Immature natural killer cell (primary cell): Measurements from ENCODE around the gene MAML3. TPM values are rescaled to one million over a fixed set of nuclear protein-coding genes. Genes with fewer than 3 reads are reported as not detected.
A peak's percentile ranks its signal among the peaks of the same experiment; 100 is the strongest.

ENCODE experiments used
- DNase-seq, 3 donors: peaks; one replicate each; pipeline ENCODE4 v3.0.0; 2022; ENCODE audit warnings: mixed read lengths in 1 of 3
- H3K27ac Mint-ChIP-seq, 6 donors: one replicate each; pipeline ENCODE4 v1.8.0; 2020; ENCODE audit warnings: mixed read lengths in 6 of 6, mild to moderate bottlenecking in 5 of 6, inconsistent platforms in 4 of 6, moderate library complexity in 3 of 6
- H3K27me3 Mint-ChIP-seq, 3 donors: one replicate each; pipeline ENCODE4 v1.8.0; 2020 to 2021; ENCODE audit warnings: low read depth in 3 of 3, mild to moderate bottlenecking in 3 of 3, mixed read lengths in 3 of 3, moderate library complexity in 3 of 3, inconsistent platforms in 1 of 3
- H3K36me3 Mint-ChIP-seq, 3 donors: one replicate each; pipeline ENCODE4 v1.8.0; 2020; ENCODE audit warnings: mixed read lengths in 3 of 3, inconsistent platforms in 2 of 3, mild to moderate bottlenecking in 2 of 3
- H3K4me1 Mint-ChIP-seq, 2 donors: one replicate each; pipeline ENCODE4 v1.8.0; 2020; ENCODE audit warnings: inconsistent platforms in 2 of 2, mild to moderate bottlenecking in 2 of 2, mixed read lengths in 2 of 2, moderate library complexity in 1 of 2
- H3K4me3 Mint-ChIP-seq, 5 donors: one replicate each; pipeline ENCODE4 v1.8.0; 2020; ENCODE audit warnings: mild to moderate bottlenecking in 5 of 5, mixed read lengths in 5 of 5, inconsistent platforms in 3 of 5, moderate library complexity in 3 of 5
- H3K9me3 Mint-ChIP-seq, 6 donors: one replicate each; pipeline ENCODE4 v1.8.0; 2020; ENCODE audit warnings: mild to moderate bottlenecking in 6 of 6, mixed read lengths in 6 of 6, inconsistent platforms in 4 of 6, moderate library complexity in 3 of 6
- polyA plus RNA-seq, 3 donors: library from polyadenylated mRNA; unstranded; fragments of 300-500 nt; fragmentation: Illumina TruSeq; gene quantifications; one replicate each; pipeline ENCODE4 v1.2.3, GENCODE V29; 2021

The MAML3 gene
- polyA plus RNA-seq, 3 donors from 2014 or later = 0.41 to 1.2 TPM; not detected in 1

DNA sequence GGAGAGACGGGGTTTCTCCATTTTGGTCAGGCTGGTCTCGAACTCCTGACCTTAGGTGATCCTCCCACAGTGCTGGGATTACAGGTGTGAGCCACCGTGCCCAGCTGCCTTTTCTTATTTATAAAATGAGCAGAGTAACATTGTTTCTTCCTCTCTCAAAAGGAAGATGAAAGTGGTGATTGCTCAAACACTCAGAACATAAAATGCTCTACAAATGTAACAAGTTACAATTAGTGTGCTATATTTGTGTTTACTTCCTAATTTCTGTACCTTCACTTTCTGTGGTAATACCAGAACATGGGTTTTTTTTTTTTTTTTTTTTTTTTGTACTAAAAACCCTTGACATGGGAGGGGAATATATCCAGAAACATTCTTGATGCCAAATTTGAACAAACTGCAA, 290.5 kb downstream of the MAML3 start:
- no peak for DNase-seq
- no peaks in the 10 kb centered on the region for H3K9me3 Mint-ChIP-seq
- peaks cover 0 to 3% (median 0%) of the 10 kb centered on the region in 3 donors for H3K36me3 Mint-ChIP-seq
- peaks cover 0 to 2% (median 1%) of the 10 kb centered on the region in 3 donors for H3K27me3 Mint-ChIP-seq
- H3K4me1 Mint-ChIP-seq = peaks cover 2 to 4% of the 10 kb centered on the region in 2 donors
- H3K4me3 Mint-ChIP-seq = no peak overlapping the region
- no peak overlapping the region for H3K27ac Mint-ChIP-seq

DNA sequence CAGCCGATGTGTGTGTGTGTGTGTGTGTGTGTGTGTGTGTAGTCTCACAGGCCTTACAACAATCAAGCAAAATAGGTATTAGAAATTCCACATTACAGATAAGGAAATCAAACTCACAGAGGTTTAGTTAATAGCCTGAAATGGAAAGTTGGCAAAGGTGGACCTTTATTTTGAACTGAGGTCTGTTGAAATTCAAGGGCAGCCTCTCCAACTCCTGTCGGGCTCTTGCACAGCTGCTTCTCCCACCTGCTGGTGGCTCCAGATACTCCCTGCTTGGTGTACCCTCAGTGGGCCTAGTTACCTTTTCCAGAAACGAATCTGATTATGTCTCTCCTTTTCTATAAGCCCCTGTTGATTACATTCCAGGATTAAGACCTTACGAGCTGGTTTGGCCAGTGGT, 292.5 kb downstream of the MAML3 start:
- DNase-seq = no peak
- Mint-ChIP-seq H3K4me1 (peaks cover 21 to 24% of the 10 kb centered on the region in 2 donors), H3K36me3 (peaks cover 0 to 3% (median 0%) of the 10 kb centered on the region in 3 donors), H3K9me3 (no peaks in the 10 kb centered on the region), H3K4me3 (no peak overlapping the region), H3K27ac (no peak overlapping the region), H3K27me3 (peaks cover 1 to 4% (median 2%) of the 10 kb centered on the region in 3 donors)

DNA sequence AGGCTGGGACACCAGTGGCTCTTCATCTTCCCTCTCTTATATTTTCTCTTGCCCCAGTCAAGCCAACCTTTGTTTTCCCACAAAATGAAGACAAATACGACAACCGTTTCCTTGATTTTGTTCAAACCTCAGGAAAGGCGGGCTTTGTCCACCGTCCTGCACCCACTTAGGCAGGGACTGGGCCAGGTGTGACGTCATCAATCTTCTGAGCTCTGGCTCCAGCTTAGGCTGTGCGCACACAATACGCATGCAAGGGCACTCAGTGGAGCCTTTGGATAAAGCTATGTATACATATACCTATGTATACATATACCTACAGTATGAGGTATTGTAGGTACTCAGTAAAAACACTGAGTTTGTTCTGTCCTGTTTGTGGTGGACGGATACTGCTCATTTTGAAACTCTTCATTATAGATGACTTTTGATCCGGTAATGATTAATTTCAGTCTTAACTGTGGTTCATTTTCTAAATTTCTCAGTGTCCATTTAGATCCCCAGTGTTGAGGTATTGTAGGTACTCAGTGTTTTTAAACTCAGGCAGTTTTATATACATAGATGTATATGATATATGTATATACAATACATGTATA, 293.5 kb downstream of the MAML3 start:
- Mint-ChIP-seq H3K27me3 (peaks cover 1 to 4% (median 3%) of the 10 kb centered on the region in 3 donors), H3K36me3 (peaks cover 0 to 3% (median 0%) of the 10 kb centered on the region in 3 donors), H3K4me3 (no peak overlapping the region), H3K9me3 (no peaks in the 10 kb centered on the region), H3K27ac (peak overlapping the region in 1 of 6 donors; percentile 3), H3K4me1 (peaks cover 28 to 34% of the 10 kb centered on the region in 2 donors)
- no peak for DNase-seq

DNA sequence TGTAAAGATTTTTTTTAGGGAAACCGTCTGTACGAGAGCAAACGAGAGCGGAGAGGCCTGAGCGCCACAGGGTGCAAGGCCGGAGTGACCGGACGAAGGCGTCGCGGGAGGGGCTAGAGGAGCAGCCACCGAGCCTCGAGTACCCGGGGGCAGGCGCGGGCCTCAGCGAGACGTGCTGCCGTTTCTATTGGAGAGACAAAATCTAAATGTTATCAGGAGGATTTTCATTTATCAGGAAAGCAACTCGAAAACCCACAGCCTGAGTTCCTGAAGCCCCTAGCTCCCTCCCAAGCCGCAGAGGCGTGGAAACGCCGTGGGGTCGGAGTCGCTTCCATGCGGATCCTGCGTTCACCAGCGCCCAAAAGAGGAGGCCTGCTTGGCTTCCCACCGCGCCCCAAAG, 294.1 kb downstream of the MAML3 start:
- Mint-ChIP-seq H3K4me1 (peaks cover 28 to 34% of the 10 kb centered on the region in 2 donors), H3K4me3 (no peak overlapping the region), H3K27ac (no peak overlapping the region), H3K36me3 (no peaks in the 10 kb centered on the region), H3K27me3 (peaks cover 1 to 4% (median 3%) of the 10 kb centered on the region in 3 donors), H3K9me3 (no peaks in the 10 kb centered on the region)
- no peak for DNase-seq

DNA sequence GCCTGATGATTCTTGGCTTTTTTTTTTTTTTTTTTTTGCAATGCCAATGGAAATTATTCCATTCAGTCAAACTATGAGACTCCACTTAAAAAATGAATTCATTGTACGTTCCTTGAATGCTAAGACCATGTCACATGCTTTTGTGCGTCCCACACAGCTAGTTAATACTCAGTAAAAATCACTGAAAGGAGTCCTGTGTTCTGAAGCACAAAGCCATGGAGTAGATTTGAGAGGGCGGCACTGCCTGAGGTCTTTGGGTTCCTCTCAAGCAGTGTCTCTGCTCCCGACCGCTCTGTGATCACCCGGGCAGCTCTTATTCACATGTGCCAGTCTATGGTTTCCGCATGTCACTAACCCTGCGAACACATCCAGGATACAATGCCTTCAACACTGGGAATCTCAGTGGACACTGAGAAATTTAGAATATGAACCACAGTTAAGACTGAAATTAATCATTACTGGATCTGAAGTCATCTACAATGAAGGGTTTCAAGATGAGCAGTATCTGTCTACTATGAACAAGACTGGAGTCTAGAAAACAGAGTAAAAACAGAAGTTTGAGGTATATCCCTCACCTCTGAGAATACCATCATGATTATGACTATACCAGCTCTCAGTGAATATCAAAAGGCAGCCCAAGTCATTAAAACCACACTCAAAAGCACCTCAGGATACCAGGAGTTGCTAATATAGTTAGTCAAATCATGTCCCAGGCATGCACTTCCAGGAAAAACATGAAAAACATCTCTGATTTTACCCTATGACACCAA, 295.4 kb downstream of the MAML3 start:
- Mint-ChIP-seq H3K4me1 (peaks cover 28 to 34% of the 10 kb centered on the region in 2 donors), H3K4me3 (no peak overlapping the region), H3K36me3 (no peaks in the 10 kb centered on the region), H3K27me3 (peaks cover 0 to 4% (median 3%) of the 10 kb centered on the region in 3 donors), H3K9me3 (no peaks in the 10 kb centered on the region), H3K27ac (peak overlapping the region in 2 of 6 donors; percentile 13 to 32)
- no peak for DNase-seq

DNA sequence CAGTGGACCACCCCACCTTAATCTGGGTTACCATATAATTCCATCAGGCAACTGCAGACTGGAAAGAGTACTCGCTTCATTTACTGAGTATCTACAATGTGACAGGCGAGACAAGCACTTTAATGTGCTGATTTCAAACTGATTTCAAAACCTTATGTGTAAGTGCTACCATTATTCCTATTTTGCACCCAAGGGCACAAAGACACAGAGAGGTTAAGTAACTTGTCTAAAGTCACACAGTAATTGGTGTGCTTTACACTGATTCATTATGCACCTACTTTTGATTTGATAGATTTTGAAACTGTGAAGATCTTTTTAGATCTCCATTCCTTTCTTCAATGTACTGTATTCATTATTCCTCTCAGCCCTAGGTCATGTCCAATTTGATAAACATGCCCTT, 296.0 kb downstream of the MAML3 start:
- no peaks in the 10 kb centered on the region for H3K9me3 Mint-ChIP-seq
- H3K4me3 Mint-ChIP-seq = peak overlapping the region in 2 of 5 donors; percentile 27 to 55
- peaks cover 0 to 5% (median 4%) of the 10 kb centered on the region in 3 donors for H3K27me3 Mint-ChIP-seq
- H3K36me3 Mint-ChIP-seq = no peaks in the 10 kb centered on the region
- H3K4me1 Mint-ChIP-seq = peaks cover 28 to 34% of the 10 kb centered on the region in 2 donors
- DNase-seq = no peak
- peak overlapping the region in 4 of 6 donors; percentile 80 to 89 (median 88) for H3K27ac Mint-ChIP-seq

DNA sequence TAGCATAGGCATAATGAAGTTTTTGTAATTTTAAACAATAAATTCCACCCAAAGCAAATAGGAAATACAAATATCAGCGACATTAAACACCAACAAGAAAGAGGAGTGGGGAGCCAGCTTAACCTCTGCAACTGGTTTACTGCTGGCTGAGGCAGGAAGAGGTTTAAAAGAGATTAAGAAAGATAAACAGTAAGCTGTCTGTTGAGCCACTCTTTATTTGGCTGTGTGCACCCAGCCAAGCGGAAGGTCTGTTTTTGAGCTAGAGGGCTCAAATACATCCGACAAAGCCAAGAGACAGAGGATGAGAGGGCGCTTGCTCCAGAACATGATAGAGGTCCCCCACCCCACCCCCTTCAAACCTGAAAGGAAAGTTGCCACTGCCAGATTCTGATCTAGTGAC, 297.0 kb downstream of the MAML3 start:
- Mint-ChIP-seq H3K27ac (peak overlapping the region; percentile 77 to 91 (median 88)), H3K36me3 (no peaks in the 10 kb centered on the region), H3K4me1 (peaks cover 28 to 34% of the 10 kb centered on the region in 2 donors), H3K4me3 (peak overlapping the region; percentile 67 to 76 (median 73)), H3K9me3 (no peaks in the 10 kb centered on the region), H3K27me3 (peaks cover 0 to 4% (median 3%) of the 10 kb centered on the region in 3 donors)
- DNase-seq = peak; percentile 28 to 45 (median 44)

DNA sequence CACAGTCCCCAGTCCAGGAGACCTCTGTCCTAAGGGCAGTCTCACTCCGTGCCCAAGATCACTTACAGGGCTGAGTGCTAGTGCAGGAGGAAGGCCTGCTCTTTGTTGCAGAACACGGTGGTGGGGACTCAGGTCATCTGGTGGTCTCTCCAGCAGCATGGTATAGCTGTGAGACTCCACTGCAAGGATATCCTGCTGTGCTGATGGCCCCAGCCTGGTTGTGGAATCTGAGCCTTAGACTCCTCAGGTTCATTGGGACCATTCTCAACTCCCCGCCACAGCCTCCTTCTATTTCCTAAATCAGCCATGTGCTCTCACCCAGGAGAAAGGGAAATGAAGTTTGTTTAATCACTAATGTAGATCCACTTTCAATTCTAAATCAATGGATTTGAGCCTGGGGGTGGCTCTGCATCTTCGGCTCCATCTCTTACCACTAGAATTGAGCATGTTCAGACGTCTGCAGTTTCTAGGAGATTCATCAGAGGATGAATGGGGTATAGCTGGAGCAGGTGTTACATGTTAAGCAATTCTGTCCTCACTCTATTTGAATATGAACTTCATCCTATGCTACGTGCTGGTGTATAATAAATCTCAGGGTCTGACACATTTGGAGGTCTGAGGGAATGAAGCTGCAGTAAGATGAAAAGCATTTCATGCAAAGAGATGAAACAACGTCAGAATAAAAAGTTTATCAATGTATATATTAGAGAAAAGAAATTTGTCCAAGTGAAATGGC, 299.1 kb downstream of the MAML3 start:
- no peak overlapping the region for H3K27ac Mint-ChIP-seq
- H3K36me3 Mint-ChIP-seq = no peaks in the 10 kb centered on the region
- H3K9me3 Mint-ChIP-seq = no peaks in the 10 kb centered on the region
- H3K27me3 Mint-ChIP-seq = peaks cover 0 to 8% (median 4%) of the 10 kb centered on the region in 3 donors
- DNase-seq = no peak
- H3K4me1 Mint-ChIP-seq = peaks cover 36 to 54% of the 10 kb centered on the region in 2 donors
- no peak overlapping the region for H3K4me3 Mint-ChIP-seq

DNA sequence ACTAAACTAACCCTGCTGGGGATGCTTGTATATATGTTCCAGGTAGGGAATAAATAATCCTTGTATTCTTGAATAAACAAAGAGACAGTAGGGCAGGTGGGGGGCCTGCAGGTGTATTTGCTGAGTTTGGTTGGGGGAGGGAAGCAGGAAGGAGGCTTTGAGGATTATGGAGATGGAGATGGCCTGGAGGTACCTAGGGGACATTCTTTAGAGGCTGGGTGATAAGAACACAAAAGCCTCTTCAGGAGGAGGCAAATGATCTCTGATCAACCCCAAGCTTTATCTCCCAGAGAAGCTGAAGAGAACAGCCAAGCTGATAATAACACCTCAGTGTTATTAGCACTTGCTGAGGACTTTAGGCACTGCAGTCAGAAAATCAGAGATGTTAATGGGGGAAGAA, 300.7 kb downstream of the MAML3 start:
- peaks cover 35 to 55% of the 10 kb centered on the region in 2 donors for H3K4me1 Mint-ChIP-seq
- no peaks in the 10 kb centered on the region for H3K36me3 Mint-ChIP-seq
- no peaks in the 10 kb centered on the region for H3K9me3 Mint-ChIP-seq
- no peak overlapping the region for H3K27ac Mint-ChIP-seq
- no peak overlapping the region for H3K4me3 Mint-ChIP-seq
- DNase-seq = no peak
- peaks cover 0 to 8% (median 4%) of the 10 kb centered on the region in 3 donors for H3K27me3 Mint-ChIP-seq

DNA sequence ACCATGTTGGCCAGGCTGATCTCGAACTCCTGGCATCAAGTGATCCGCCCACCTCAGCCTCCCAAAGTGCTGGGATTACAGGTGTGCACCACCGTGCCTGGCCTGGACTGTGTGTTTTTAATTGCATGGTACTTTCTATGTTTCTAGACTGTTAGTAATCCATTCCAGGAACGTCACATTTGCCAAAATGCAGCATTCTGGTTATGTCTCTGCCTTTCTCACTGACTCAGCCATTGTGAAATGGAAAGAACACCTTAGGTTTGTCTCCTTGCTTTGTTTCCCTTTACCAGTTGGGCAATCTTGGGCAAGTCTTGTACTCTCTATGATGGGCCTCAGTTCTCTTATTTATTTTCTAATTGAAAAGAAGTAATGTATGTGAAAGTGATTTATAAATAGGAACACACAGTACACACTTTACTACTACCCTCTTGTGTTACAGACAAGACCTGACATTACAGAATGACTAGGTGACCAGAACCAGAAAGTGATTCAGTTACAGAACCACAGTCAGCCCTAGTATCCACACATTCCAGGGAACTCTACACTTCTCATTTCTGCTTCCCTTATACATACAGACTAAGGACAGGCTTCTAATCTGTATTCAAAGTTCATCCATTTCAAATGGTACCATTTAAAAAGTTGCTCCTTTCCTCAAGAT, 301.2 kb downstream of the MAML3 start:
- Mint-ChIP-seq H3K36me3 (no peaks in the 10 kb centered on the region), H3K27me3 (peaks cover 0 to 8% (median 7%) of the 10 kb centered on the region in 3 donors), H3K27ac (no peak overlapping the region), H3K9me3 (no peaks in the 10 kb centered on the region), H3K4me1 (peaks cover 30 to 50% of the 10 kb centered on the region in 2 donors), H3K4me3 (no peak overlapping the region)
- no peak for DNase-seq

DNA sequence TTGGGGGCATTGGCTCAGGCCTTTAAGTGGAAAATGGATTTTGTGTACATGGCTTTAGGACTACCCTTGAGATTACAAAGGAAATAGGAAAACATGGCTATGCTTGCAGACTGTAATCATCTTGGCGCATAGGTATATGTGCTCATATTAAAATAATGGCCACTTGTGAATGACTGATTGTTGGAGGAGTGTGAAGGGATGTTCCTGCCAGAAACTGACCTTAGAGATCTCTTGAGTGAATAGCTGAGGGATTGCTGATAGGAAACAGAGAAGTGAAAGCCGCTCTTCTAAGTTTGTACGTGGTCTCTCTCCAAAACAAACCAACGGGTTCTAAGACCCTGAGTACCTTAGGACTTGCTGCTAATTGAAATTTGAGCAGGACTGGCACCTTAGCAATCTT, 302.3 kb downstream of the MAML3 start:
- Mint-ChIP-seq H3K9me3 (no peaks in the 10 kb centered on the region), H3K4me3 (no peak overlapping the region), H3K4me1 (peaks cover 19 to 39% of the 10 kb centered on the region in 2 donors), H3K36me3 (peaks cover 0 to 4% (median 0%) of the 10 kb centered on the region in 3 donors), H3K27ac (no peak overlapping the region), H3K27me3 (peaks cover 0 to 10% (median 8%) of the 10 kb centered on the region in 3 donors)
- DNase-seq = no peak

DNA sequence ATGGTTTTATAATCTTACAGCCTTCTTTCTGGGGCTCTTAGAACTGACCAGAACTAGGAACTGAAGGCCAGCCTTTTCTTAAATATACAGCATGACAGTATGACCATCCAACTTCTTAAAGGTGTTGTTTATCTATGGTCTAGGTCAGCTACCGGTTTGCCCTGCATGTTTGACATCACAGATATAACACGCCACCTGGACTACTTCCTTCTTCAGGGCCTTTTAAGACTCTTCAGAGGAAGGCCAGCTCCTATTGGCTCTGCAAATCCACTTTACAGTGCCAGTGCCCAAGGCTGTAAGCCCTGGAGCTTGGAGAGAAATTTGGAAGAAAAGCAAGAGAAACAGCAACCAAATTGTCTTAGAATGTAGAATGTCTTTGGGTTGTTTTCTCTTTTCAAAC, 302.9 kb downstream of the MAML3 start:
- Mint-ChIP-seq H3K36me3 (peaks cover 0 to 4% (median 0%) of the 10 kb centered on the region in 3 donors), H3K27me3 (peaks cover 0 to 11% (median 8%) of the 10 kb centered on the region in 3 donors), H3K4me1 (peaks cover 14 to 34% of the 10 kb centered on the region in 2 donors), H3K4me3 (no peak overlapping the region), H3K9me3 (no peaks in the 10 kb centered on the region), H3K27ac (peak overlapping the region in 5 of 6 donors; percentile 13 to 68 (median 34))
- no peak for DNase-seq

DNA sequence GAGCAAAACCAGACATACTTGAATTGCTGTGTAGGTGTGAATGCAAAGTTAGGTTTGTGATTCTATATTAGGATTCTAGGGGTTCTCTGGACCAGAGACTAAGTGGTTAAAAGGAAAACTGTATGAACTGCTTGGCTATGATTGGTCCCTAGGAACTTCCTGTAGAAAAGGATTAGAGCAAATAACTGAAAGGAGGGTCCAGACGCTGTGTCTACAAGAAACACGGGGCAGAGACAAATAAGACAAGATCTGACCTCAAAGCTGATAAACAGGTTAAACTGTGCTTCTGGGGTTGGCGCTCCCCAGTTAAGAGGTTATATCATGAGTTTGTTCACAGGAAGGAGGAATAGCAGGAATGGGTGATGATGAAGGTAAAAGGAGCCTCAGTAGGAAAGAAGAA, 304.8 kb downstream of the MAML3 start:
- no peak overlapping the region for H3K4me3 Mint-ChIP-seq
- peaks cover 0 to 4% (median 0%) of the 10 kb centered on the region in 3 donors for H3K36me3 Mint-ChIP-seq
- H3K9me3 Mint-ChIP-seq = no peaks in the 10 kb centered on the region
- H3K27me3 Mint-ChIP-seq = peaks cover 0 to 11% (median 6%) of the 10 kb centered on the region in 3 donors
- H3K4me1 Mint-ChIP-seq = peaks cover 11 to 27% of the 10 kb centered on the region in 2 donors
- DNase-seq = no peak
- no peak overlapping the region for H3K27ac Mint-ChIP-seq
